SU-DHL-6 (cell line): Measurements from ENCODE around the gene MYZAP.

Source experiments
- H2AFZ ChIP-seq: fragments of 200-600 bp; sonication (generic); 2 replicates; pipeline ENCODE4 v1.6.1; 2014; ENCODE audit warnings: low read depth, mild to moderate bottlenecking, moderate library complexity, mixed read lengths, antibody characterized with exemption, low read length; ENCODE audit not compliant: severe bottlenecking
- H3F3A ChIP-seq: fragments of 200-600 bp; shearing (Covaris generic); 2 replicates; pipeline ENCODE4 v1.6.0; 2016; ENCODE audit warnings: antibody characterized with exemption, mild to moderate bottlenecking; ENCODE audit not compliant: insufficient read depth
- H3K27ac ChIP-seq: fragments of 200-600 bp; sonication (generic); 2 replicates; pipeline ENCODE4 v1.5.1; 2016; ENCODE audit warnings: low read depth, mild to moderate bottlenecking, low read length, moderate library complexity, mixed read lengths
- H3K27me3 ChIP-seq: fragments of 200-600 bp; sonication (generic), shearing (Covaris generic); 2 replicates; pipeline ENCODE4 v1.6.0; 2014; ENCODE audit warnings: mild to moderate bottlenecking, low read length
- H3K36me3 ChIP-seq: fragments of 200-600 bp; sonication (generic); 2 replicates; pipeline ENCODE4 v1.6.1; 2014; ENCODE audit warnings: mild to moderate bottlenecking, low read length, mixed read lengths
- H3K4me2 ChIP-seq: fragments of 300-600, 200-600 bp; shearing (Covaris generic), sonication (generic); 2 replicates; pipeline ENCODE4 v1.6.0; 2014; ENCODE audit warnings: low read length, low read depth, mild to moderate bottlenecking; ENCODE audit not compliant: poor library complexity, severe bottlenecking
- H3K4me3 ChIP-seq: fragments of 200-600 bp; sonication (generic); 2 replicates; pipeline ENCODE4 v1.5.1; 2014; ENCODE audit warnings: antibody characterized with exemption, low read length, mild to moderate bottlenecking, mixed read lengths; ENCODE audit not compliant: insufficient read depth, poor library complexity, severe bottlenecking
- H3K79me2 ChIP-seq: fragments of 200-600 bp; sonication (generic); 2 replicates; pipeline ENCODE4 v1.6.1; 2014; ENCODE audit warnings: mild to moderate bottlenecking, low read length, moderate library complexity; ENCODE audit not compliant: insufficient read depth
- H3K9ac ChIP-seq: fragments of 200-600 bp; sonication (generic); 2 replicates; pipeline ENCODE4 v1.7.0; 2014; ENCODE audit warnings: mild to moderate bottlenecking, low read length
- H3K9me2 ChIP-seq: fragments of 200-600 bp; sonication (generic); replicated peaks from 2 replicates; pipeline ENCODE4 v1.6.1; 2014; ENCODE audit warnings: low read length; ENCODE audit not compliant: insufficient read depth
- H3K9me3 ChIP-seq: fragments of 200-600 bp; sonication (generic); 2 replicates; pipeline ENCODE4 v1.6.1; 2014; ENCODE audit warnings: low read length, mixed read lengths; ENCODE audit not compliant: insufficient read depth
- H4K20me1 ChIP-seq: fragments of 200-600 bp; sonication (generic); 2 replicates; pipeline ENCODE4 v1.6.1; 2014; ENCODE audit warnings: low read depth, mild to moderate bottlenecking, antibody characterized with exemption, low read length, moderate library complexity, mixed read lengths
- EZH2phosphoT487 ChIP-seq: fragments of 200-600 bp; sonication (generic), shearing (Covaris generic); conservative IDR thresholded peaks from 2 replicates; pipeline ENCODE4 v1.6.1; 2018; ENCODE audit warnings: mild to moderate bottlenecking, antibody characterized with exemption, low read length, moderate library complexity, mixed read lengths
- TF ChIP-seq, protein P1 (sequence below): fragments of 200-600 bp; sonication (generic); IDR thresholded peaks from one replicate; pipeline ENCODE4 v1.5.1; 2017; ENCODE audit warnings: antibody characterized with exemption, mild to moderate bottlenecking, low read length, moderate library complexity; ENCODE audit not compliant: insufficient read depth, poor library complexity, severe bottlenecking

Gene MYZAP

DNA sequence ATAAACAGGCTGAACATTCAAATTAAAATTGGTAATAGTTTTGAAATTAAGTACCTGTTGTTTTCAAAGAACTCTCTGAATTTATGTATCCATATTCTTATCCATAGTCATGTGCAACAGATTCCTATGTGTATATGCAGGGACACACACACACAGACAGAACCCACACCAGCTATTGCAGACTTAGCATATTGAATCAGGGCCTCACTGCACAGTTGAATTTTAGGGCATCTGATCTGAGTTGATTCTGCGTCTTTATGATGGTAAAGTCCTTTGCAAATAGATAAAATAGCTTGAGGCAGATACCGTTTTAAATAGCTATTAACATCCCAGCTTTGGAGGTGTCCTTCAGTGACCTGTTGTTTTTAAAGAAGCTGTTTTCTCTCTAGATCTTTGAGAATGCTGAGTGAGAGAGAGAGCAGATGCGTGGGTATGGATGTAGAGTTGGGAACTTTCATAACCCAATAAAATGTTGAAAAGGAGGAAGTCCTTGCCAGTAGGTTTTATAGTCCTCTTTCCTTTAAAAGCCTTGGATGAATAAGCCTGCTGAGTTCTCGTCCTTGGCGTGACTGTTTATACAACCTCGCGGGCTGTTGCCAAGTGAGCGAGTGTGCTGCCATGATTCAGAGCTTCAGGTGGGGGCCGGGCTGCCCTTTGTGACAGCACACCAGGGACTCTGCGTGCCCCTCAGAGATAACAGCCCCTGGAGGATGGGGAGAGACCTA lies 18.3 kb downstream of the MYZAP start:
- Histone ChIP-seq H3K9ac (no peak overlapping the region), H3K27ac (no peak overlapping the region), H3F3A (no peaks in the 10 kb centered on the region), H3K4me2 (no peak overlapping the region), H4K20me1 (no peaks in the 10 kb centered on the region), H3K36me3 (no peaks in the 10 kb centered on the region), H3K79me2 (no peaks in the 10 kb centered on the region), H3K4me3 (no peak overlapping the region), H3K27me3 (no peaks in the 10 kb centered on the region), H3K9me3 (no peaks in the 10 kb centered on the region), H2AFZ (no peak overlapping the region), H3K9me2 (no peaks in the 10 kb centered on the region)
- TF ChIP-seq EZH2phosphoT487: no peak
- TF ChIP-seq, protein P1, sequence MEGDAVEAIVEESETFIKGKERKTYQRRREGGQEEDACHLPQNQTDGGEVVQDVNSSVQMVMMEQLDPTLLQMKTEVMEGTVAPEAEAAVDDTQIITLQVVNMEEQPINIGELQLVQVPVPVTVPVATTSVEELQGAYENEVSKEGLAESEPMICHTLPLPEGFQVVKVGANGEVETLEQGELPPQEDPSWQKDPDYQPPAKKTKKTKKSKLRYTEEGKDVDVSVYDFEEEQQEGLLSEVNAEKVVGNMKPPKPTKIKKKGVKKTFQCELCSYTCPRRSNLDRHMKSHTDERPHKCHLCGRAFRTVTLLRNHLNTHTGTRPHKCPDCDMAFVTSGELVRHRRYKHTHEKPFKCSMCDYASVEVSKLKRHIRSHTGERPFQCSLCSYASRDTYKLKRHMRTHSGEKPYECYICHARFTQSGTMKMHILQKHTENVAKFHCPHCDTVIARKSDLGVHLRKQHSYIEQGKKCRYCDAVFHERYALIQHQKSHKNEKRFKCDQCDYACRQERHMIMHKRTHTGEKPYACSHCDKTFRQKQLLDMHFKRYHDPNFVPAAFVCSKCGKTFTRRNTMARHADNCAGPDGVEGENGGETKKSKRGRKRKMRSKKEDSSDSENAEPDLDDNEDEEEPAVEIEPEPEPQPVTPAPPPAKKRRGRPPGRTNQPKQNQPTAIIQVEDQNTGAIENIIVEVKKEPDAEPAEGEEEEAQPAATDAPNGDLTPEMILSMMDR: no peak

GRCh38 chr15:57611123-57611522 lies 19.4 kb downstream of the MYZAP start:
- H3K79me2 ChIP-seq: no peaks in the 10 kb centered on the region
- H3K4me2 ChIP-seq: no peak overlapping the region
- H3K27ac ChIP-seq: no peak overlapping the region
- no peaks in the 10 kb centered on the region for H3K9me2 ChIP-seq
- H4K20me1 ChIP-seq: no peaks in the 10 kb centered on the region
- no peaks in the 10 kb centered on the region for H3K27me3 ChIP-seq
- H3F3A ChIP-seq: no peaks in the 10 kb centered on the region
- H2AFZ ChIP-seq: no peak overlapping the region
- no peak for TF ChIP-seq EZH2phosphoT487
- TF ChIP-seq, protein P1: no peak
- H3K4me3 ChIP-seq: no peak overlapping the region
- H3K9me3 ChIP-seq: no peaks in the 10 kb centered on the region
- no peaks in the 10 kb centered on the region for H3K36me3 ChIP-seq
- H3K9ac ChIP-seq: no peak overlapping the region

GRCh38 chr15:57611938-57612337 lies 20.2 kb downstream of the MYZAP start:
- H3F3A ChIP-seq: no peaks in the 10 kb centered on the region
- no peak overlapping the region for H3K4me3 ChIP-seq
- H3K79me2 ChIP-seq: no peaks in the 10 kb centered on the region
- no peak overlapping the region for H3K27ac ChIP-seq
- no peaks in the 10 kb centered on the region for H3K9me2 ChIP-seq
- TF ChIP-seq EZH2phosphoT487: no peak
- TF ChIP-seq, protein P1: no peak
- H3K4me2 ChIP-seq: no peak overlapping the region
- no peaks in the 10 kb centered on the region for H4K20me1 ChIP-seq
- H3K36me3 ChIP-seq: no peaks in the 10 kb centered on the region
- H3K9ac ChIP-seq: no peak overlapping the region
- no peak overlapping the region for H2AFZ ChIP-seq
- H3K9me3 ChIP-seq: no peaks in the 10 kb centered on the region
- no peaks in the 10 kb centered on the region for H3K27me3 ChIP-seq
